ENCODE measurements around the gene IL1A.

DNA sequence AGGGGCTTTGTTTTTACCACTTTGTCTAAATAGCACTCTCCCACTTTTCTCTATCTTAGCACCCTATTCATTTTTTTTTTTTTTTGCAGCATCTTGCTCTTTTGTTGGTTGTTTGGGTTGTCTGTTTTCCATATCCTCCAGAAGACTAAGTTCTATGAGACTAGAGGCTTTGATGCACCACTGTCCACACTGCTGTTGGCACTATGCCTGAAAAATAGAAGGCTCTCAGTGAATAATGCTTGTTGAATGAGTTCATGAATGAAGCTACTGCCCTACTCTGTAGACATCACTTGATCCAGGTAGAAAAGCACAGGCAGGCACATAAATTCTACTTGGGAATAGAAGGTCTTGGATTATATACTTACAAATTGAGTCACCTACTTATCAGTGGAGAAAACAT lies 7.3 kb downstream of the IL1A start:
- TF ChIP-seq BHLHE40 (IDR thresholded peaks at IDR 0.05; ENCODE audit: borderline replicate concordance) (no peak), TARDBP (IDR thresholded peaks at IDR 0.05) (no peak), SP1 (IDR thresholded peaks at IDR 0.05) (no peak), CTBP1 (IDR thresholded peaks at IDR 0.05; ENCODE audit: borderline replicate concordance) (no peak), FOXK2 (IDR thresholded peaks at IDR 0.05) (no peak), LEF1 (IDR thresholded peaks at IDR 0.05; ENCODE audit: borderline replicate concordance) (no peak), FOXM1 (IDR thresholded peaks at IDR 0.05; ENCODE audit: borderline replicate concordance) (no peak), NFRKB (IDR thresholded peaks at IDR 0.05) (no peak), ELF4 (IDR thresholded peaks at IDR 0.05) (no peak)
